Measurements from ENCODE around the gene CDCA7L.
A peak's percentile ranks its signal among the peaks of the same experiment; 100 is the strongest.
"Not testable (repeated sequence)": the region's sequence is repeated elsewhere in the genome, so short reads cannot be mapped to it uniquely, and the experiment has no call there.

The CDCA7L gene

GRCh38 chr7:21902240-21902639 is 43.5 kb downstream of the CDCA7L start:
- no peak for DNase-seq

- DNase-seq = peak; percentile 55 to 62
These were observed 47.3 kb downstream of the CDCA7L start for GRCh38 chr7:21898265-21898930.

DNA sequence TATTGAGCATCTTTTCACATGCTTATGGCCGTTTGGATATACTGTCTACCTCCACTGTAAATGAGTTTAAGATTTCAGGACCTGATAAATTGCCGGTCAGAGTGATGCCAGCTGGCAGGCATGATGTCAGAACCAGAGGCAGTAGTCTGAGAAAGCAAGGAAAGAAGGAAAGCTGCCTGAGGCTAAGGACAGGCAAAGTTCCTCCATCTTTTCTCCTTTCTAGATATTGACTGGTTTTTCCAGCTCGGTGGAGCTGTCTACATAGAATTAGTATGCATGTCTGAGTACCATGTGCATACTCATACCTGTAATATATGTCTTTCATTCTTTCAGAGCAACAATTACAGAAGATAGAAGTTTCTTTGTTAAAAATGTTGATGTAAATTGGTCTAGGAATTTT is 52.3 kb downstream of the CDCA7L start:
- DNase-seq = no peak

- DNase-seq = no peak
These were observed 54.4 kb downstream of the CDCA7L start for GRCh38 chr7:21891291-21891690.

DNA sequence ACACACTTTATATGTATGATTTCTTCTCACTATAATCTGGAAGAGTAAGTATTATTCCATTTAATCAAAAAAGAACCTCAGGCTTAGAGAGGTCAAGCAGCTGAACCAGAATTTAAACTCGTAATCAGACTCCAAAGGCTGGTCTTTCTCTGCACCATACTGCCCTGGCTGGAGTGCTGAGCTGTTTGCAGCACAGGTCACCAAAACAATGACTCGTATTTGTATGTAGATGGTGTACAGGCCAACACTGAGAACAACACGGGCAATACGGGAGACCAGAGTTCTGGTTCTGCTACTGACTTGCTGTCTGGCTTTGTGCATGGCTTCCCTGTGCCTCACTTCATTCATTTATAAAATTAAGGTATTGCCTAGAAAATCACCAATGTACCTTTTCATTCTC is 57.9 kb downstream of the CDCA7L start:
- DNase-seq = no peak

- no peak for DNase-seq
These were observed 58.3 kb downstream of the CDCA7L start for GRCh38 chr7:21887353-21887752.

DNA sequence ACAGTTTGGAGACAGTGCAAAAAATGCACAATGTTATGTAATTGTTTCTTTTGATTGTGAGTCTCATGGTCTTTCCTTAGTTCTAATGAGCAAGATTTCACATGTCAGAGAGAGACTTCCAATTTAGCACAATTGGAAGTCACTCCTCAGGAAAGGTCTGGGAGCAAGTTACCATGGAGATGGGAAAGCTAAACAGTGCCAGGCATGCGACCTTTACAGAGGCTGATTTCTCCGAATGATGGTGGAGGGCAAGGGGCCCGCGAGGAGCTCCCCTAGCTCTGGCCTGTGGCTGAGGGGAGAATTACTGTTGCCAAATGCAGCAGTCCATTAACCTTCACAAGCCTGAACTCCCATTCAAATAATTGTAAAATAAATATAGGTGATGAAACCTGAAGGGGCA is 59.3 kb downstream of the CDCA7L start:
- no peak for DNase-seq

DNA sequence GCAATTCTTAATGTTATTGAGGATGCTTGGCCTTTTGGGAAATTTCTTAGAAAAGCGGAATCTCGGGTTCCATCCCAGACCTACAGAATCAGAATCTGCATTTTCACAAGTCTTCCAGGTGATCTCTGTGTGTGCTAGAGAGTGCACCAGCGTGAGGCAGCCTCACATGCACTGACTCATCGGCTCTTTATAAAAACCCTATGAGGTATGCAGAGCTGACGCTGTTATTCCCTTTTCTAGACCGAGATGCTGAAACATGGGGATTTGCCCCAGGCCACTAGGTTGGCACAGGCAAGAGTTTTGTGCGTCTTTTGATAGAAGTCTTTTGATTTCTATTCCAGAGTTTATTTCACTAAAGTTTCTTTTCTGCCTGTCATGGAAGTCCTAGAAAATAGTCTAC is 61.2 kb downstream of the CDCA7L start:
- DNase-seq = no peak

GRCh38 chr7:21883501-21883900 is 62.2 kb downstream of the CDCA7L start:
- not testable (repeated sequence) for DNase-seq

DNA sequence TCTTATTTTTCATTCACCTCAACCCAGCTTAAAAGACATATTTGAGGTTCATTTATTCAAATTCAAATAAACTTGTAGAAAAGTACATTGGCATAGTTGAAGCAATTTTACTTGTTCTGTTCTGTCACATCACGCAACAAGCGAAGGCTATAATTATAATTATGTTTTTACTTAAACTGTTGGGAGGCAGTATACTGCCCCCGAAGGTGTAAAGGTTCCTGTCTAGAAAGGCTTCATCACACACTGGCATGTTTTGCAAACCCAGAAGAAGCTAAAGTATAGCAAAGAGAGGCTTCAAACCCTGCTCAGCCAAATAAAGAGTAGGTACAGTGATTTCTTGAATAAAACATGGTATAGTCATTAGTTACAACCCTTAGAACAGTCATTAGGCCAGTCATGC is 62.6 kb downstream of the CDCA7L start:
- DNase-seq = no peak

DNA sequence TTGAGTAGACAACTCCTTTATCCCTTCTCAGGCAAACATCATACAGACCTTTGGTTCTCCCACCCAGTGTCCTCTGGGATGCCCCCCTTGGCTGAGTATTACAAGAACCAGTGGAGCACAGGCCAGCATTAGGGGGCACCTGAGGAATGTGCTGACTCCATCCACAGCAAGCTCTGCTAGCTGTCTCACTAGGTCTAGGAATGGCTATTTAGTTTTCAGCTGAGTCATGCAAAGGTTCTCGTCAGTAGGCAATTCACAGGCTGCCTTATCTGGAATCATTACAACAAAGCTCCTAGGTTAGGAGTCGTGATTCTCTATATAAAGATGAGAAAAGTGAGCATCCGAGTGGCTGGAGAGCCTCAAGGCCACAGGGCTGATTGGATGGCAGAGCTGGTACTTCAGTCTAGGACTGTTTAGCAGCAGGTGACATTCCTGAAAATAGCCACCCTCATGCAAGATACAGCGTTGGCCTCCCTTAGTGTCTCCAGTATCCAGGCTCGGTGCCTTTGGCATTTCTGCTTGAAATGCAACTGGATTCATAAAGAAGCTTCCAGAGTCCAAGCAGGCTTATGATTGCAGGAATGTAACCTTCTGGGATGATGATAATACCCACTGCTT is 75.8 kb downstream of the CDCA7L start:
- DNase-seq = no peak

DNA sequence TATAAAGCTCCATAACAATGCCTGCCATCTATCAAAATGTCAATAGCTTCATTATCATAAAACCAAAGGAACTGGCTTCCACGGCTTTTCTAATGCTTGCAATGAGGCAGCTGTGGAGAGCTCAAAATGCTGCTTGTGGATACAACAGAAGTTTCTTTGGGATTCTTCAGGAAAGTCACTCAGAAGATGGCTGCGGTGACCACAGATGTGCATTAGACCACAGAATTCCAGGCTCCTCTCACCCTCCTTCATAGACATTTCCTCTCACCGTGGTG is 77.2 kb downstream of the CDCA7L start:
- DNase-seq = no peak

DNA sequence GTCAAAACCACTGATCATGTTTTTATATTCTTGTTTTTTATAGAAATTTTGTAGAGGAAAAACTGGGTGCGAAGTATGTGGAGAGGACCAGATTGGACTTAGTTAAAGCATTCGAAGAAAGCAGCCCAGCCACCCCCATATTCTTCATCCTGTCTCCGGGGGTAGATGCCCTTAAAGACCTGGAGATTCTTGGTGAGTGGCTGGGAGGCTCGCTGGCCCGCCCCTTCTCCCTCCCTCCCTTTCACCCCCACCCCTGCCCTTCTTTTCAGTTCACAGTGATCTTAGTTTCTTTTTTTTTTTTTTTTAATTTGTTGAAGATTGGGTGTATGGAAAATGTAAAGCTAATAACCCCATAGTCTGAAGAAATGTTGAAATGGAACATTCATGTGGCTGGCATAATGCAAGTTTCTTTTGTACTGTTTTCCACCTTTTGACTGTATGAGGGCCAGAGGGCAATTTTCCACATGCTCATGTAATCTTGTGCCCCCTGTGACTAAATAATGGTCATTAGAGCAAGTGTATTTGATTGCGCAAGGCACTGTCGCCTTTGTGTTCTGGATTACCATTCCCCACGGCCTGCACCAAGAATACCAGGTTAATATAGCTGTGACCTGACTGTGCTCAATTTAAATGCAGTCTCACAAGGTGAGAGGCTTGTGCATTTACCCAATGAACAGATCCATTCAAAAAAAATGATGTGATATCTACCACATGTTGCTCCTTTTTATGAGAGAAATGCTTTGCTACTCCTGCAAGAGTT is 77.7 kb downstream of the CDCA7L start:
- no peak for DNase-seq

GRCh38 chr7:21867226-21867625 is 78.5 kb downstream of the CDCA7L start:
- no peak for DNase-seq

GRCh38 chr7:21866731-21867130 is 79.0 kb downstream of the CDCA7L start:
- DNase-seq = no peak

GRCh38 chr7:21865631-21866204 is 80.0 kb downstream of the CDCA7L start:
- DNase-seq = not testable (repeated sequence)

- DNase-seq = no peak
These were observed 94.1 kb downstream of the CDCA7L start for GRCh38 chr7:21851559-21851967.
